ENCODE results near the gene SLC35F6. TPM values are rescaled to one million over a fixed set of nuclear protein-coding genes. Genes with fewer than 3 reads are reported as not detected.

Gene SLC35F6
- total RNA-seq, 1 donor from 2014 or later: 48.4 TPM

DNA sequence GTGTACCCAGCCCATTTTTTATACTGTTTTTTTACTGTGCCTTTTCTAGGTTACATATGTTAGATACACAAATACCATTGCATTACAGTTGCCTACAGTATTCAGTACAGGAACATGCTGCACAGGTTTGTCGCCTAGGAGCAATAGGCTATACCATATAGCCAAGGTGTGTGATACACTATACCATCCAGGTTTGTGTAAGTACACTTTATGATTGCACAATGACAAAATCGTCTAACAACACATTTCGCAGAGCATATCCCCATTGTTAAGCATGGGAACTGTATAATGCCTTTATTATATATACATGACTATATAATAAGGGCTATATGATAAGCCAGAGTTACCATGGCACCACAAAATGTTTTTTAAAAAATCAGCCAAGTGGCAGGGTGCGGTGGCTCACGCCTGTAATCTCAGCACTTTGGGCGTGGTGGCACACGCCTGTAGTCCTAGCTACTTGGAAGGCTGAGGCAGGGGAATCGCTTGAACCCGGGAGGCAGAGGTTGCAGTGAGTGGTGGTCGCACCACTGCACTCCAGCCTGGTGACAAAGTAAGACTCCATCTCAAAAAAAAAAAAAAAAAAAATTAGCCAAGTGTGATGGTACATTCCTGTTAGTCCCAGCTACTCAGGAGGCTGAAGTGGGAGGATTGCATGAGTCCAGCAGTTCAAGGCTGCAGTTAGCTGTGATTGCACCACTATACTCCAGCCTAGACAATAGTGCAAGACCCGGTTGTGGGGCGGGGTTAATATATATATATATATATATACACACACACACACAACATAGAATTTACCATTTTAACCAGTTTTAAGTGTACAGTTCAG is 19.0 kb downstream of the SLC35F6 start:
- no peaks in the 10 kb centered on the region for H3K9me3 Mint-ChIP-seq (ENCODE audit: low read depth)
- no peaks in the 10 kb centered on the region for H3K27me3 Mint-ChIP-seq (ENCODE audit: low read depth)

DNA sequence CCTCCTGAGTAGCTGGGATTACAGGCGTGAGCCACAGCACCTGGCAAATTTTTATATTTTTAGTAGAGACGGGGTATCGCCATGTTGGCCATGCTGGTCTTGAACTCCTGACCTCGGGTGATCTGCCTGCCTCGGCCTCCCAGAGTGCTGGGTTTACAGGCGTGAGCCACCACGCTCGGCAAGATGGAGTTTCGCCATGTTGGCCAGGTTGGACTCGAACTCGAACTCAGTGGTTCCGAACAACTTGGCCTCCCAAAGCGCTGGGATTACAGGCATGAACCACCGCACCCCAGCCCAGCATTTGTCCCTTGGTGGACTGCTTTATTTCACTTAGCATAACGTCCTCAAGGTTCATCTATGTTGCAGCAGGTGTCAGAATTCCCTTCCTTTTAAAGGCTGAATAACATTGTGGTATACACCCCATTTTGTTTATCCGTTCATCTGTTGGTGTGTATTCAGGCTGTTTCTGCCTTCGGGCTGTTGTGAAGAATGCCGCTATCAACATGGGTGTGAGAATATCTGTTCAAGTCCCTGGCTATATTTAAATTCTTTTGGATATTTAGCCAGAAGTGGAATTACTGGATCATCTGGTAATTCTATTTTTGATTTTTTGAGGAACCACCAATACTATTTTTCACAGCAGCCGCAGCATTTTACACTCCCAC is 20.6 kb downstream of the SLC35F6 start:
- TF ChIP-seq, protein P1, sequence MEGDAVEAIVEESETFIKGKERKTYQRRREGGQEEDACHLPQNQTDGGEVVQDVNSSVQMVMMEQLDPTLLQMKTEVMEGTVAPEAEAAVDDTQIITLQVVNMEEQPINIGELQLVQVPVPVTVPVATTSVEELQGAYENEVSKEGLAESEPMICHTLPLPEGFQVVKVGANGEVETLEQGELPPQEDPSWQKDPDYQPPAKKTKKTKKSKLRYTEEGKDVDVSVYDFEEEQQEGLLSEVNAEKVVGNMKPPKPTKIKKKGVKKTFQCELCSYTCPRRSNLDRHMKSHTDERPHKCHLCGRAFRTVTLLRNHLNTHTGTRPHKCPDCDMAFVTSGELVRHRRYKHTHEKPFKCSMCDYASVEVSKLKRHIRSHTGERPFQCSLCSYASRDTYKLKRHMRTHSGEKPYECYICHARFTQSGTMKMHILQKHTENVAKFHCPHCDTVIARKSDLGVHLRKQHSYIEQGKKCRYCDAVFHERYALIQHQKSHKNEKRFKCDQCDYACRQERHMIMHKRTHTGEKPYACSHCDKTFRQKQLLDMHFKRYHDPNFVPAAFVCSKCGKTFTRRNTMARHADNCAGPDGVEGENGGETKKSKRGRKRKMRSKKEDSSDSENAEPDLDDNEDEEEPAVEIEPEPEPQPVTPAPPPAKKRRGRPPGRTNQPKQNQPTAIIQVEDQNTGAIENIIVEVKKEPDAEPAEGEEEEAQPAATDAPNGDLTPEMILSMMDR (IDR thresholded peaks at IDR 0.05): no peak
- Mint-ChIP-seq H3K27me3 (ENCODE audit: low read depth) (no peaks in the 10 kb centered on the region), H3K4me1 (ENCODE audit: low read depth) (peaks cover 21% of the 10 kb centered on the region), H3K27ac (ENCODE audit: unreplicated experiment) (peak overlapping the region; percentile 94), H3K36me3 (ENCODE audit: low read depth) (peaks cover 11% of the 10 kb centered on the region), H3K9me3 (ENCODE audit: low read depth) (no peaks in the 10 kb centered on the region), H3K4me3 (ENCODE audit: unreplicated experiment) (peak overlapping the region; percentile 81)
- no peak for DNase-seq (ENCODE audit: low spot score)

More for the DNA sequence above, 19.0 kb downstream of the SLC35F6 start:
- no peak for DNase-seq (ENCODE audit: low spot score)
- TF ChIP-seq, protein P1 (IDR thresholded peaks at IDR 0.05): no peak
- Mint-ChIP-seq H3K4me1 (ENCODE audit: low read depth) (peaks cover 18% of the 10 kb centered on the region), H3K27ac (ENCODE audit: unreplicated experiment) (no peak overlapping the region), H3K36me3 (ENCODE audit: low read depth) (peaks cover 13% of the 10 kb centered on the region), H3K4me3 (ENCODE audit: unreplicated experiment) (no peak overlapping the region)

DNA sequence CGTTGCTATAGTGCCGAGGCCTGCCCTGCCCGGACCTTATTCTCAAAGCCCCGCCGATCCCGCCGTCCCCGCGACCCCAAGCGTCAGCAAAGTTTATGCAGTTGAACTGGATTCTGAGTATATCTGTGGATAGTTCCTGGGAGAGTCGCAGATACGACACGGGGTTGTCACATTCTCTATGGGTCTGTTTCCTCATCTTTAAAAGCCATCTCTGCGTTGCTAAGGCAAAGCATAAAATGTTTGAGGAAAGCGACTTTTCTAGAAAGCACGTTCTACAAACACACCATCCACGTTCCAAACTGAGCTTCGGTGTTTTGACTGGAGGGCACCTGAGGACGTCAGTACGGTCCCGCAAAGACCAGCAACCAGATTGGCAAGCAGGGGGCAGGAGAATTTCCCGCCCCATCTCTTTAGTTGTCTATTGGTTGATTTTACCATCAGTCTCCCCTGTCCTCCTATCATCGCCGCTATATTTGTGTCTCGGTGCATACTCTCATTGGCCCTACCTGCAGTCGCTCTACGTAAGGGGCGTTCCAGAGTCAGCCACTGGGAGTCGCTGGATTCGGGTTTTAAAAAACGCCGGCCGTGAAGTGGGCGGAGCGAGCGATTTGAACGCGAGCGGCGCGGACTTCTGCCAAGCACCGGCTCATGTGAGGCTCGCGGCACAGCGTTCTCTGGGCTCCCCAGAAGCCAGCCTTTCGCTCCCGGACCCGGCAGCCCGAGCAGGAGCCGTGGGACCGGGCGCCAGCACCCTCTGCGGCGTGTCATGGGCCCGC is 21.5 kb downstream of the SLC35F6 start, which contains the start of gene CENPA:
CENPA (plus strand) TSS at position 626 of the 776 bp plus-strand sequence; CDS start at position 767, 141 bp downstream.
- peaks cover 21% of the 10 kb centered on the region for H3K4me1 Mint-ChIP-seq (ENCODE audit: low read depth)
- H3K36me3 Mint-ChIP-seq (ENCODE audit: low read depth): peaks cover 5% of the 10 kb centered on the region
- DNase-seq (ENCODE audit: low spot score): peak; percentile 97
- peaks cover under 1% of the 10 kb centered on the region for H3K9me3 Mint-ChIP-seq (ENCODE audit: low read depth)
- peak within 1 kb of the TSS; percentile 81 for H3K4me3 Mint-ChIP-seq (ENCODE audit: unreplicated experiment)
- no peaks in the 10 kb centered on the region for H3K27me3 Mint-ChIP-seq (ENCODE audit: low read depth)
- TF ChIP-seq, protein P1 (IDR thresholded peaks at IDR 0.05): peak; percentile 53
- H3K27ac Mint-ChIP-seq (ENCODE audit: unreplicated experiment): peak within 1 kb of the TSS; percentile 94

DNA sequence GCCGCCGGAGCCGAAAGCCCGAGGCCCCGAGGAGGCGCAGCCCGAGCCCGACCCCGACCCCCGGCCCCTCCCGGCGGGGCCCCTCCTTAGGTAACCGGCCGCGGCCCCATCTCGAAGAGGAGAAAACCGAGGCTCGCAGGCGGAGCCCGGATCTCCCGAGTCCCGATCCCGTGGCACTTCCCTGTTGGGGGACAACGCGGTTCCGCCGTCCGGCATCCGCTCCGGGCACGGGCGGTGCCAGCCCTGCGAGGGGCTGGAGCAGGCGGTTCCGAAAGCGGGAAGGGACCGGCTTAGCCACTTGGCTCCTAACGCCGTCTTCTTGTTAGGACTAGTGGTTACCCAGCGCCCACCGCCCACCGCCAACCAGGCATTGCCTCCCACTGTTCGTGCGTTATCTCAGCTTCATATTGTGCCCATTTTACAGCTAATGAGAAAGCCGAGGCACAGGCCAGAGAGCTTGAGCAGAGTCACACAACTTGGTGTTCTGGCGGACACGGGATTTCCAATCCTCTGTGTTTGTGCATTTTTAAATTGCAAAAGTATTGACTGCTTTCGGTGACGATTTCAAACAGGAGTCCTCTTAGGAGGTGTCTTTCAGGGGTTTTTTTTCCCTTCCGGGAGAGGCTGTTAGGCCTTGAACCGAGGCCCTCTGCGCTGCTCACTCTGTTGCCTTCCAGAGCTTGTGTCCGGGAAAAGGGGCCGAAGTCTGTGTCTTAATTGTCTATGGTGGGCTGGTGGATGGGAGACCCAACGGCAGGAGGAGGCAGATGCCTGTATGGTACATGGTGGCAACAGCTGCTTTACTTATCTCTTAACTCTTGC is 22.3 kb downstream of the SLC35F6 start:
- H3K4me3 Mint-ChIP-seq (ENCODE audit: unreplicated experiment): peak overlapping the region; percentile 81
- peaks cover 21% of the 10 kb centered on the region for H3K4me1 Mint-ChIP-seq (ENCODE audit: low read depth)
- no peaks in the 10 kb centered on the region for H3K27me3 Mint-ChIP-seq (ENCODE audit: low read depth)
- DNase-seq (ENCODE audit: low spot score): no peak
- H3K9me3 Mint-ChIP-seq (ENCODE audit: low read depth): peaks cover 5% of the 10 kb centered on the region
- peaks cover 8% of the 10 kb centered on the region for H3K36me3 Mint-ChIP-seq (ENCODE audit: low read depth)
- TF ChIP-seq, protein P1 (IDR thresholded peaks at IDR 0.05): no peak
- peak overlapping the region; percentile 43 for H3K27ac Mint-ChIP-seq (ENCODE audit: unreplicated experiment)
